HAP-1 (cell line): ENCODE data around the gene CISH.

Experiments
- DNase-seq, 2 experiments: peaks; one replicate each; pipeline ENCODE4 v3.0.0-alpha.2; 2016 to 2020; ENCODE audit warnings: low spot score in 2 of 2
- H3K27me3 ChIP-seq: fragments of 250-450 bp; sonication (Bioruptor Pico); 2 replicates; pipeline ENCODE4 v1.5.1; 2020; ENCODE audit warnings: low read depth, mild to moderate bottlenecking, moderate library complexity
- H3K36me3 ChIP-seq: fragments of 250-450 bp; sonication (Bioruptor Pico); replicated peaks from 2 replicates; pipeline ENCODE4 v1.5.1; 2020; ENCODE audit warnings: mild to moderate bottlenecking
- H3K4me1 ChIP-seq: fragments of 250-450 bp; sonication (Bioruptor Pico); 2 replicates; pipeline ENCODE4 v1.5.1; 2020; ENCODE audit warnings: mild to moderate bottlenecking
- H3K4me3 ChIP-seq: fragments of 250-450 bp; sonication (Bioruptor Pico); 2 replicates; pipeline ENCODE4 v1.5.1; 2020; ENCODE audit warnings: mild to moderate bottlenecking, moderate library complexity
- H3K9me3 ChIP-seq: fragments of 250-450 bp; sonication (Bioruptor Pico); 2 replicates; pipeline ENCODE4 v1.5.1; 2020; ENCODE audit warnings: mild to moderate bottlenecking, moderate library complexity
- in situ Hi-C: fragments of 300-500 bp; cut with MboI; formaldehyde crosslinking; loops from 3 replicates; pipeline ENCODE4 v1.14.3; 2020; ENCODE audit warnings: low sequenced_read_pairs, inconsistent platforms, mixed read lengths

CISH gene

GRCh38 chr3:50650018-50650417 lies 38.4 kb upstream of the CISH start:
- H3K4me3 ChIP-seq, result no peak overlapping the region
- no peaks in the 10 kb centered on the region for H3K27me3 ChIP-seq
- H3K4me1 ChIP-seq, result no peaks in the 10 kb centered on the region
- DNase-seq, result no peak
- no peaks in the 10 kb centered on the region for H3K9me3 ChIP-seq
- in situ Hi-C loops, result no loop called here
- peaks cover 20% of the 10 kb centered on the region for H3K36me3 ChIP-seq

DNA sequence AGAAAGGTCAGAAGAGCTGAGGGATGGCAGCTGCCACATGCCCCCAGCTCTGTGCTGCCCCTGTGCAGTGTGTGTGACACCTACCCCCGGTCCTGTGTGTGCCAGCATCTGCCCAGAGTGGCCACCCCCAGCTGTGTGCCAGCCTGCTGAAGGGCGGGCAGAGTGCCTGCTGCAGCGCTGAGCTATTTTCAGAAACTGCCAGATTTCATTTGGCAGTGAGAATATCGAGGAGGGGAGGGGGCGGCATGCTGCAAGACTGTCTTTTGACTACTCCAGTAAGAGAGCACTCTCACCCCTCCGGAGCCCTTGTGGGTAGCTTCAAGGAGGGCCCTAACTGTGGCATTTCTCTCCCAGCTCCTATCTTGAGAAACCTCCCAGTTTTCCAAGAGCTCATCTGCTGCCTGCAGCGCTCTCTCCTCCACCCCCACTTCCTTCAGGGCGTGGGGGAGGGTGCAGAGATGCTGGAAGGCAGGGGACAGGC lies 37.9 kb upstream of the CISH start:
- Histone ChIP-seq H3K9me3 (no peaks in the 10 kb centered on the region), H3K4me3 (no peak overlapping the region), H3K4me1 (no peaks in the 10 kb centered on the region), H3K36me3 (peaks cover 20% of the 10 kb centered on the region), H3K27me3 (no peaks in the 10 kb centered on the region)
- no peak for DNase-seq
- in situ Hi-C loops, result no loop called here

- in situ Hi-C loops, result no loop called here
- Histone ChIP-seq H3K9me3 (no peaks in the 10 kb centered on the region), H3K36me3 (peaks cover 25% of the 10 kb centered on the region), H3K4me3 (no peak overlapping the region), H3K27me3 (no peaks in the 10 kb centered on the region), H3K4me1 (no peaks in the 10 kb centered on the region)
- DNase-seq, result no peak
These were observed 37.4 kb upstream of the CISH start for GRCh38 chr3:50648944-50649343.

- Histone ChIP-seq H3K9me3 (no peaks in the 10 kb centered on the region), H3K36me3 (peaks cover 27% of the 10 kb centered on the region), H3K27me3 (no peaks in the 10 kb centered on the region), H3K4me1 (no peaks in the 10 kb centered on the region), H3K4me3 (no peak overlapping the region)
- in situ Hi-C loops, result no loop called here
- peak in 1 of 2 experiments; percentile 28 for DNase-seq
These were observed 36.7 kb upstream of the CISH start for GRCh38 chr3:50648313-50648712.

DNA sequence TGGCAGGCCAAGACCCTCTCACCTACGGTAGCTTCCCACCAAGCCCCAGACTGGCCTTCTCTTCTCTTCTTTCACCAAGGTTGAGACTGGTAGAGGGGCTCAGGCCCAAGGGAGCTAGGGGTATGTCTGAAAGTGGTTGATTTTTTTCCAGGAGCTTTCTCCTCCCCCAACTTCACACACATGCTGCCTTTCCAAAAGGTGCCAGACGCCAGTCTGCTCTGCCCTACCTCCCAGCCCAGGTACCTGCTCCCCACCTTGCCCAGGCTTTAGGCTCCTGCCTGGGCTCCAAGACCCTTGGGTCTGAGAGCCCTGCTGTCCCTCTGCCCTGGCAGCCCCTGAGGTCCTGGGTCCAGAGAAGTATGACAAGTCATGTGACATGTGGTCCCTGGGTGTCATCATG lies 33.8 kb upstream of the CISH start:
- no peaks in the 10 kb centered on the region for H3K27me3 ChIP-seq
- no peaks in the 10 kb centered on the region for H3K9me3 ChIP-seq
- no peak for DNase-seq
- H3K4me3 ChIP-seq, result no peak overlapping the region
- in situ Hi-C loops, result no loop called here
- peaks cover 34% of the 10 kb centered on the region for H3K36me3 ChIP-seq
- no peaks in the 10 kb centered on the region for H3K4me1 ChIP-seq

- DNase-seq, result no peak
- in situ Hi-C loops, result no loop called here
- Histone ChIP-seq H3K36me3 (peaks cover 34% of the 10 kb centered on the region), H3K27me3 (no peaks in the 10 kb centered on the region), H3K9me3 (no peaks in the 10 kb centered on the region), H3K4me3 (no peak overlapping the region), H3K4me1 (no peaks in the 10 kb centered on the region)
These were observed 33.0 kb upstream of the CISH start for GRCh38 chr3:50644561-50644960.

DNA sequence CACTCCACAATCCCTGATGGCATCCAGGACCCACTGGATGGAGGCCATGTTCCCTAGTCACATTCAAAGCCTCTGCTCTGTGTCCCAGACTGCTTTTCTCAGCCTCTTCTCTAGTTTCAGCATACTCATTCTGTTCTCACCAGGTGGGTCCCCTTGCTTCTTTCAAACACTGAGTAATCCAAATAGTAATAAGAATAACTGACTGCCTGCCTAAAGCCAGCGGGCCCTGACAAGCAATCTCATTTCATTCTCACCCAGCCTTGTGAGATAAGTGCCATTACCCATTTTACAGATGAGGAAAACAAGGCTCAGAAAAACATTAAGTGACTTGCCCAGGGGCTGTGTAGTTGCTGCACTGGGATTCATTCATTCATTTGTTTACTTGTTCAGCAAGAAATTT lies 30.8 kb upstream of the CISH start:
- Histone ChIP-seq H3K27me3 (no peaks in the 10 kb centered on the region), H3K36me3 (peaks cover 20% of the 10 kb centered on the region), H3K4me1 (no peaks in the 10 kb centered on the region), H3K4me3 (no peak overlapping the region), H3K9me3 (no peaks in the 10 kb centered on the region)
- in situ Hi-C loops, result no loop called here
- DNase-seq, result no peak

DNA sequence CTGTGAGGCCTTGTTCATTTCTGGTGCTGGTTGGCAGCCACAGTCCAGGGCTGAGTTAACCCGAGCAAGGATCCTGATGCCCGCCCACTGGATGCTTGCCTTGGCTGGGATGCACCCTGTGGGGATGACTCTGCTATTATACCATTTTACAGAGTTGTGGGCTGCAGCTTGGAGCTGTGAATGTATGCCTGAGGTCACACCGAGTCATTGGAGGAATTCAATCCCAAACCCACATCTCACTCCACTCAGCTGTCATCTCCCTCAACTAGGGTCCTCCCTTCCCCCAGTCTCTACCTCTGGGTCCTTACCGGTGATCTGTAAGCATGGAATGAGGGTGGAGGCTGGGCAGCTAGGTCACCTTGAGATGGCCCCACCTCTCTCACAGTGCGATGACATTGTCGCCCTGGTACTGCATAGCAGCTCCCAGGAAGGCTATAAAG lies 27.5 kb upstream of the CISH start:
- Histone ChIP-seq H3K4me1 (no peaks in the 10 kb centered on the region), H3K4me3 (no peak overlapping the region), H3K9me3 (no peaks in the 10 kb centered on the region), H3K36me3 (peaks cover 10% of the 10 kb centered on the region), H3K27me3 (no peaks in the 10 kb centered on the region)
- no peak for DNase-seq
- in situ Hi-C loops, result no loop called here

DNA sequence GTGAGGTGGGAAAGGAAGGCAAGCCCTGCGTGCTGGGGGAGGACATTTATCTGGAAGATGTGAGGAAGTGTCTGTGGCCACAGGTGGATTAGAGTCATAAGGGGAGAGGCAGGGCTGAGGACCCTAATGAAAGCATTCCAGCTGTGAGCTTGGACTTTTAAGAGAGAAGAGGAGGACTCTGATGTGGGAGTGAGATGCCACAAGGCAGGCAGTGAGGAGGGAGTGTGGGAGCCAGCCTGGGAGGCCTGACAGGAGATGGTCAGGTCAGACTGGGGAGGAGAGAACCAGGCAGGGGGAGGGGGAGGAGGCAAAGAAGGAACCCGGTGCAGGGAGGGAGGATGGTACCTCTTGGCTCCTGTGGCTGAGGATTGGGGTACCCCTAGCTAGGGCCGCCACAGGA lies 26.4 kb upstream of the CISH start:
- Histone ChIP-seq H3K9me3 (no peaks in the 10 kb centered on the region), H3K27me3 (no peaks in the 10 kb centered on the region), H3K4me1 (no peaks in the 10 kb centered on the region), H3K4me3 (no peak overlapping the region), H3K36me3 (peaks cover 5% of the 10 kb centered on the region; the same call in 1 of the 2 replicates)
- in situ Hi-C loops, result no loop called here
- no peak for DNase-seq

DNA sequence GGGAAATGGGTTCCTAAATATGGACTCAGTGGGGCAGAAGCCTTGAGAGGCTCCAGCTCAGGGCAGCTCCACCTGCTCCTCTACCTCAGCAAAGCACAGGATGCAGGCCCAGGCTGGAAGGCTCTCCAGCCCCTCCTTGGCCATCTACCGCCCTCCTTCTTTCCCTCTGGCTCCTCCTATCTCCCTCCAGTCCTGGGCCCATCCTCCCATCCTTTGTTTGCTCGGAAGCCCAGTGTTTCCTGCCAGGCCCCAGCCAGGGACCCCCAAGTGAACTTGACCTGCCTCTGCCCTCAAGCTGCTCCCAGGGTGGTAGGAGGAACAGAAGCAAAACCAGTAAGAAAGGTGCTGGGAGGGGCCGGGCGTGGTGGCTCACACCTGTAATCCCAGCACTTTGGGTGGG lies 25.4 kb upstream of the CISH start:
- 0 out of 2 replicates have a peak, but pooled peaks cover 4% of the 10 kb centered on the region for H3K36me3 ChIP-seq
- H3K4me3 ChIP-seq, result no peak overlapping the region
- H3K4me1 ChIP-seq, result no peaks in the 10 kb centered on the region
- in situ Hi-C loops, result no loop called here
- H3K27me3 ChIP-seq, result no peaks in the 10 kb centered on the region
- no peaks in the 10 kb centered on the region for H3K9me3 ChIP-seq
- no peak for DNase-seq

DNA sequence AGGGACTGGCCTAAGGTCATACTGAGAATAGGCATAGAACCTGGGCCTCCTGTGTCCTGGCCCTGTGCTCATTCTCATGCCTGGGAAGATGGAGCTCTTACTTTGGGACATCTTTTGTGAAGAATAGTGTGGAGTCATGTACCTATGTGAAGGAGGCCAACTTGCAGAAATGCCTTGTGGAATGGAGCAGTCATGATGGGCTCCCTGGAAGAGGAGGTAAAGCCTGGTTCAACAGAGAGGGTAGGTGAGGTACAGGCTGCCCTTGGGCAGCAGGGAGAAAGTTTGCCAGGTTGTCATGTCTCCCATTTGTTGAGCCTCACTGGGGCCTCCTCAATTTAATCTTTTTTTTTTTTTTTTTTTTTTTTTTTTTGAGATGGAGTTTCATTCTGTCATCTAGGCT lies 23.5 kb upstream of the CISH start:
- no peaks in the 10 kb centered on the region for H3K9me3 ChIP-seq
- H3K36me3 ChIP-seq, result no peaks in the 10 kb centered on the region
- DNase-seq, result no peak
- no peaks in the 10 kb centered on the region for H3K27me3 ChIP-seq
- no peaks in the 10 kb centered on the region for H3K4me1 ChIP-seq
- no peak overlapping the region for H3K4me3 ChIP-seq
- in situ Hi-C loops, result no loop called here

DNA sequence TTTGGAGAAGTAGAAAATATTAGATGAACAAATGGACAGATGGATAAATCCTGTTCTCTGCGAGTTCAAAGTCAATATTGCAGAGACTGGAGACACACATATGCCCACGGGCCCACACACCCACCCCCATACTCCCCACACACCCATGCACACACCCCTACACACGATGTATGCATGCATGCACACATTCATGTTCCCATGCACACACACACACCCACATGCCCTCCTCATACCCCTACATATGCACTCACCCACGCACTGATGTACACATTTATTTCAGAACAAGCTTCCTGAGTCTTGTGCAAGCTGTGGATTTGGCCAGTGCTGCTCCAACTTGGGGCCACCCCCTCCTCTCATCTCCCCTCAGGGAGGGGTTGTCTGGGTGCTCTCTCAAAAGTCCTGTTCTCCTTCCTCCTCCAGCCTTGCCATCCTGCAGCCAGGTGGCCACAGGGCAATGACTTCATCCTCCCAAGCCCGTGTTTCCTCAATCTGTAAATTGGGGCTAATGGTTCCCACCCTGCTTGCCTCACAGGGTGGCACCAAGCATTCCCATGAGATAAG lies 21.7 kb upstream of the CISH start:
- in situ Hi-C loops, result no loop called here
- Histone ChIP-seq H3K27me3 (no peaks in the 10 kb centered on the region), H3K9me3 (no peaks in the 10 kb centered on the region), H3K4me3 (no peak overlapping the region), H3K4me1 (no peaks in the 10 kb centered on the region), H3K36me3 (no peaks in the 10 kb centered on the region)
- no peak for DNase-seq

GRCh38 chr3:50632450-50632849 lies 20.9 kb upstream of the CISH start:
- Histone ChIP-seq H3K9me3 (no peaks in the 10 kb centered on the region), H3K36me3 (no peaks in the 10 kb centered on the region), H3K4me1 (no peaks in the 10 kb centered on the region), H3K4me3 (no peak overlapping the region), H3K27me3 (no peaks in the 10 kb centered on the region)
- no peak for DNase-seq
- in situ Hi-C loops, result no loop called here

DNA sequence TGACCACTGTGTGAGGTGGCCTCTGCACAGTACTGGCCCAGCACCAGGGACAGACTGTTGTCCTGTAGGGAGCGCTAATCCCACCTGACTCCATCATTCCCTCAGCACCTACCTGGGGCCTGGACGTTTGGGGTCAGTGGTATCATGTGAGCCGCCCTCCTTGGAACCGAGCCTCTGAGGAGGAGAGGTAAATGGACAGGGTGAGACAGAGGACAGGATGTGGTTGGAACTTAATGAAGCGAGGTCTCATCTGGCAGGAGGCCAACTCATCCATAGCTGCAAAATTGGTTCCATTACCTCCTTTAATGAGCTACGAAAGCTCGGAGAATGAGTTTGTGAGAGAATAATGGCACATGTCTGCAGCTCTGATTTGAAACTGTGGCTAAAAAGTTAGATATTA lies 19.3 kb upstream of the CISH start:
- DNase-seq, result no peak
- Histone ChIP-seq H3K4me1 (no peaks in the 10 kb centered on the region), H3K9me3 (no peaks in the 10 kb centered on the region), H3K36me3 (no peaks in the 10 kb centered on the region; the same call in 1 of the 2 replicates), H3K4me3 (no peak overlapping the region), H3K27me3 (no peaks in the 10 kb centered on the region)
- in situ Hi-C loops, result no loop called here

DNA sequence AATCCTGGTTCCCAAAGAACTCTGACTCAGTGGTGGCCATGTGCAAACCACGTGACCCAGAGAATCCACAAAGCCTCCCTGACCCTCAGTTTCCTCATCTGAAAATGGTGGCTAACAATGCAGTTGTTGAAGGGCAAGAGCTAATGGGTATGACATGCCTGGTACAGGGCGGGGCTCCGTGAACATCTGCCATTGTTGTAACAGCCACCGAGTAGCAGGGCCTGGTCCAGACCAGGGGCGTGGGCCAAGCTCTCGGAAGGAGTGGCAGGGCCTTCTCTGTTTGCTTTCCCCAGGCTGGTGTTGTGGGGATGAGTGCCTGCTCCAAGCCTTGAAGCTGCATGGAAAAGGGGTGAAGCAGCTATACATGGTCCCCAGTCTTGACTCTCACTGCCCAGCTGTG lies 18.8 kb upstream of the CISH start:
- Histone ChIP-seq H3K36me3 (peaks cover 3% of the 10 kb centered on the region), H3K4me1 (peaks cover 1% of the 10 kb centered on the region), H3K9me3 (no peaks in the 10 kb centered on the region), H3K27me3 (no peaks in the 10 kb centered on the region), H3K4me3 (no peak overlapping the region)
- no peak for DNase-seq
- in situ Hi-C loops, result no loop called here
